Activated CD8-positive, alpha-beta memory T cell treated with anti-CD3 and anti-CD28 coated beads for 1 hour (primary cell): ENCODE data around the gene COMMD9.
"Not testable (repeated sequence)": the region's sequence is repeated elsewhere in the genome, so short reads cannot be mapped to it uniquely, and the experiment has no call there.

Source experiments
- DNase-seq, 2 donors: peaks; one replicate each; pipeline ENCODE4 v3.0.0-alpha.2; 2020; ENCODE audit warnings: low read depth in 1 of 2; ENCODE audit errors: extremely low read depth in 1 of 2

Gene COMMD9

DNA sequence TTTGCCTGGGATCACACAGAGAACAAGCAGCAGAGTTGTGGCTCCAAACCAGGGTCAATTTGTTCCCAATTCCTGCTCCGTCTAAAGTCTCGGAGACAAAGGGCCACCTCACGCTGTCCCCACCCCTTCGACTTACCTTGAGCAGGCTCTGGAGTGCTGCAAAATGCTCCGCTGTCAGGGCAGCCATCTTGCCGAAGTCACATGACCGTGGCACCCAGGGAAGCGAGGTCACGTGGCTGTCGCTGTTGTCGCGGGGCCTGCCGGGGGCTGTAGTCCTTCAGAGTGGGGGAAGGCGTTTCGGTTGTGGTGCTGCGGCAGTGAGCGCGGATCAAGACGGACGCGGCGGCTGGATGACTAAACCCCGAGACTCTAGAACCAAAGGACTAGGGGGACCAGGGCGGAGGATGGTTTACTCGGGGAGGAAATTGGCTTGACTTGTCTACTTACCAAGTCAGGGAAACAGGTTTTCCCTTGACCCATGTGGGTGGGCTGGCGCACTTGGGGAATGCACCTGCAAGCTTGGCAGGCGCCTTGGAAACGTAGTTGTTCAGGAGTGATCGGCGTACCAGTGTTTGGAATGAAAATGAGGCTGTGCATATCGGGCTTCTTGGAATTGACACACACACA, at the start of gene COMMD9:
Gene COMMD9, minus strand, starts transcription at position 199 of the 627 bp plus-strand sequence. Its CDS starts 12 bp downstream, at position 187.
- peak; percentile 82 to 90 for DNase-seq

DNA sequence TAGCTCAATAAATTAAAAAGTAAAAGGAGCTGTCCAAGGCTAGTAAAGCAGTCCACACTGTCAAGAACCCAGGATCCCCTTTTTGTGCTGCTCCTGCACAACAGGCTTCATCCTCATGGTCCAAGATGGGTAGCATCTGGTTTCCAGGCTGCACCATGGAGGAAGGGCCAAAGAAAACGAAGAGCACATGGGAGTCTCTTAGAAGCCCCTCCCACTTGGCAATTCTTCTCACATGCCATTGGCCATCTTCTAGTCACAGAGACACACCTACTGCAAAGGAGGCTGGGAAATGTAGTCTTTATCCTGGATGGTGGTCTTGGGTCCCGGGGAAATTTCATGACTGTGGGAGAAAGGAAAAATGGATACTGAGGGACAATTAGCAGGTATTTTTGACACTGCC, 44.7 kb upstream of the COMMD9 start:
- DNase-seq: no peak

DNA sequence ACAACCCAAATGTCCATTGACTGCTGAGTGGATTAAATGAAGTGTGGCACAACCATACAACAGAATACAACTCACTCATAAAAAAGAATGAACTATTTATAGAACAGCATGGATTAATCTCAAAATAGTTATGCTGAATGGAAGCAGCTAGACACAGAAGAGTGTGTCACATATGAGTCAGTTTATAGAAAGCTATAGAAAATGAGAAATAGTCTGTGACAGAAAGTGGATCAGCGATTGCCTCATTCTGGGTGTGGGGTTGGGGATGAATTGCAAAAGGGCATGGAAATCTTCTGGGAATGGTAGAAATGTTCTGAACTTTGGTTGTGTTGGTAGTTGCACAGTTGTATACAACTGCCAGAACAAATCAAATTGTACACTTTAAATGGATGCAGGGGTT, 44.2 kb upstream of the COMMD9 start:
- DNase-seq: no peak

DNA sequence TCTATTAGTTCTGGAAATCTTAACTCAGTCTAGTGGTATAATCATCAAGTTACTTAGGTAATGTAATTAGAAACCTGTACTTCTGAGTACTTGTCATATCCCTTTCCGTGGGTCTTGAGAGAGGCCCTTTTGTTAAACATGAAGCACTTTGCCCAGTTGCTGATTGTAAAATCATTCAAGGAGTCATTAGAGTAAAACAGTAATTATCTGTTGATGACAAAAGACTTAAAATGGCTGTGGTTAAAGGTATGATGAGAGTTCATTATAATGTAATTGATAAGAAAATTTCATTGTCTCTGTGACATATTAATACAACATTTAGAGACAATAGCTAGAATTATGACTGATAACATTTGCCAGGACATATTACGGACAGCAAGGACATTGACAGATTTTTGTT, 41.2 kb upstream of the COMMD9 start:
- DNase-seq: no peak

DNA sequence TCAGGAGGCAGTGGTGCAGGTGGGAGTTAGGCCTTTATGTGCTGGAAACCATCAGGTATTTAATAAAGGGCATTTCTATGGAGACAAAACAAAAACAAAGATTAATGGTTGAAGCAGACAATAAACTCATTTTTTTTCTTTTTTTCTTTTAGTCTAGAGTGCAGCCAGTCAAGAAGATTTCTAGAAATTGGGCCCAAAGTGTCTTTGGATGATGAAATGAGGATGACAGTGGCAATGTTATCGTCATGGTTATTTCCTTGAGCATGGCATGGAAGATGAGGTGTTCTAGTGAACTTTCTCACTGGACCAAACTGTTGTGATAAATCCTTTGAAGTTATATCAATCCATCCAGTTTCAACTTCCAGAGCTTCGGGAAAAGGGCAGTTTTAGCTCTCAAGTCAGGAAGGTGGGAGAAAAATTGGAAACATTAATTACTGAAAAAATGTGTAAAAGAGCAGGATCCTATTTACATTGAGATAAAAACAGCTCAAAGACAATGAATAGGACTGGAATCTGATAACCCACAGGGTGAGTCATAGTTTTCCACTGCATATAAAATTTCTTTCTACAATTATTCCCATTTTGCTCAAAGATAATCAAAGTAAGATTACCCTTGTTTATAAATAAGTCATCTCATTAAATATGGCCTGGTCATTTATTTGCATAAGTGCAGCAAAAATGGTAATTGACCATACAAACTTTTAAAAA, 39.9 kb upstream of the COMMD9 start:
- DNase-seq: no peak

DNA sequence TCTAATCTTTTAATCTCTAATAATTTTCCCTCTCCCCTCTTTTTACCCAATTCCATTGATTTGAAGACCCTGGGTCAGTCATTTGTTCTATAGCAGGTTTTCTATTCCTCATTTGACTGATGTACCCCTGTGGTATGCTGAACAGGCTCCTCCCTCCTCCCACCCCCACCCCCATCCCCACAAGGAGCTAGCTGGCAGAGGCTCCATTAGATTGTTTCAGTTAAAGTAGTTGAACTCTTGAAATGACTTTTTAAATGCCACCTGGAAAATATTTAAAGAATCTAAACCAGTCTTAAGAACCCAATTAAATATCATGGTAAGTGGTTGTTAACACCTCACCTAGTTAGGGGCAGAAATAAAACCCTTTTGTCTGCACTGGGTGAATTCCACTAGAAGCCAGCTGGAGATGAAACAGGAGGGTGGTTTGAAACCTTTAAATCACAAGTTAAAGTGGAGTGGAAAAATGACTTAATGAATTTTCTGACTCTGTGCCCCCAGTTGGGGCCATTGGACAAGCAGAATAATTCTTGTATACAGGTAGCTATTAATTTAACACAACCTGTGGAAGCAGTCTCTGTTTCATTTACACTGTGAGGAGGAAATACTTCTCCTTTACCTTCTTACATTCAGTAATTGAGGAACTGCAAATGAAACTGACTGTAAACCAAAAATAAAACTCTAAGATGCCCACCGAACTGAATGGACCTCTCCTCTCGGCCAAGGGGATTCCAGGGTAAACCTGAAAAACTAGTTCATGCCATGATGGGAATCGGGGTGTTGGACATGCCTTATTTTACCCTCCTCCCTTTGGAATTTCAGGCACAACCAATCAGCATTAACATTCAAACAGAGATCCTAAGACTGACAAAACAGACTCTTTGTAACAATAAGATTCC, 37.5 kb upstream of the COMMD9 start:
- no peak for DNase-seq

DNA sequence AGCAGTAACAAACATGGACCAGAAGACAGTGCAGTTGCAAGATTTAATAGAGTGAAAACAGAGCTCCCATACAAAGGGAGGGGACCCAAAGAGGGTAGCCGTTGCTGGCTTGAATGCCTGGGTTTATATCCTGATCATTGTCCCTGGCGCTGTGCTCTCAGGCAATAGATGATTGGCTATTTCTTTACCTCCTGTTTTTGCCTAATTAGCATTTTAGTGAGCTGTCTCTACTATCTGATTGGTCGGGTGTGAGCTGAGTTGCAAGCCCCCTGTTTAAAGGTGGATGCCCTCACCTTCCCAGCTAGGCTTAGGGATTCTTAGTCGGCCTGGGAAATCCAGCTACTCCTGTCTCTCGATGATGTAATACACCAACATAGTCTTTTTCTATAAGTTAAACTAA, 36.2 kb upstream of the COMMD9 start:
- DNase-seq: not testable (repeated sequence)

- DNase-seq: not testable (repeated sequence)
Measured at GRCh38 chr11:36324956-36325355, 35.7 kb upstream of the COMMD9 start.

GRCh38 chr11:36317992-36318391, 28.8 kb upstream of the COMMD9 start:
- no peak for DNase-seq

GRCh38 chr11:36316049-36316448, 26.8 kb upstream of the COMMD9 start:
- DNase-seq: no peak

DNA sequence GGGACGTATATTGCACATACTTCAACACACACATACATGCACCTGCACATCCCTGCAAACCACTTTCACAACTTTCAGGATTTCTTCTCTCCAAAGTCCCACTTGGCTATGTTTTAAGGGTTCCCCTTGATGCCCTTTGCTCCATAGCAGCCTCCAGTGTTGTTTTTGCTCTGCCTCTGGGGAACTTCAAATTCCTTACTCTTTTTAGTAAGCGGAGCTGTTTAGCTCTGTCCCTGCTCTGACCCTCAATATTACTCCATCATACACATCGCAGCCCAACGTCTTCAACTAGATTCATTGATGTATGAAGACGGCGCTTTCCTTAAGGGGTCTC, 25.2 kb upstream of the COMMD9 start:
- DNase-seq: no peak

DNA sequence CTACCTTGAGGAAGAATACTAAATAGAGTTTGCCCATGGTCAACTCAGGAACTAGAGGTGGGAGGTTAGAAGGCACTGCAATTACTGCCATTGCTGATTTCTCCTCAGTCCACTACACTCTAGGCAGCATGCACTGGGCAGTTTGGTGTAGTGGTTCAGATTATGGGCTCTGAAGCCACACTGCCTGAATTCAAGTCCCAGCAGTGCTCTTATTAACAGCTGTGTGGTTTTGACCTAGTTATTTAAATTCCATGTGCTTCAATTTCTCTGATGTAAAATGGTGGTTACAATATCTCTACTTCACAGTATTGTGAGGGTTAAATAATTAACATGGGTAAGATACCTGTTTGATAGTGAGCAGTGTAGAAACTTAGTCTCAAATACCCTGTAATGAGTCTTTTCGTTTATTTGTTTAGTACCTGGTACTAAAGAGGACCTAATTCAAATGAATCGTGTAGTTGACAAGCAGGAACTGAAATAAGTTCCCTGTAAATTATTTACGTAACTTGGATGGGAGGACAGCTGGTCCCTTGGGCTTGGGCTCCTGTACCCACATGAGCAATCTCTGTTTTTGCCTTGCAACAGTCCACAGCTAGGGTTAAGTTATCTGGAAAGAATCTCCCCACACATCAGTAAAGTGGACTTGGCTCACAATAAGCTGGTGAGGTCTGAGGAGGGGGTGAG, 24.7 kb upstream of the COMMD9 start:
- DNase-seq: no peak

- DNase-seq: no peak
Measured at GRCh38 chr11:36312611-36313472, 23.6 kb upstream of the COMMD9 start.

DNA sequence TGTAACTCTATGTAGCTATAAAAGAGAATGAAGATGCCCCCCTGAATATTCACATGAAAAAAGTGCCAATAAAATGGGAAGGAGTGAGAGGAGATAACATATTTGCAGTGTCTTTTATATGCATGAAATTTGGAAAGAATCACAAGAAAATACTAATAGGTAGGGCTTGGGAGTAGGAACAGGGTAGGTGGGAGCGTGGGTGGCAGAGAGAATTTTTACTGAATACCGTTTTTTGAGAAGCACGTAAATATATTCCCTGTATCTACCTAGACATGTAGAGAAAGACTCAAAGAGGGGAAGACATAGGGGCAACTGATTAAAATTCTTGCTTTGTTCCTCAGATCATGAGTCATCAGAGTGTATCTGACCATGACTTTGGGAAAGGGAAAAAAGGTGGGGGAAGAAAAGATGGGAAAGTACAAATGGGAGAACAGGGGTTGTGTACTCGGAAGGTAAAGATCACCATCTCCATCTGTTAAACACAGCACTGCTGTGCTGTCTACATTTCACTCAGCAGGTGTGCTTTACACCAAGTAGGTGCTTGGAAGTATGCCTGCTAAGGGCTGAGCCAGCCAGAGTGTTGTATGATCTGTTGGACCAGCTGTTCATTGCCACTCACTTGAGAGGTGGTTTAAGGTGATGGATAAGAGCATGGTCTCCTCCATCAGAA, 22.8 kb upstream of the COMMD9 start:
- DNase-seq: no peak

DNA sequence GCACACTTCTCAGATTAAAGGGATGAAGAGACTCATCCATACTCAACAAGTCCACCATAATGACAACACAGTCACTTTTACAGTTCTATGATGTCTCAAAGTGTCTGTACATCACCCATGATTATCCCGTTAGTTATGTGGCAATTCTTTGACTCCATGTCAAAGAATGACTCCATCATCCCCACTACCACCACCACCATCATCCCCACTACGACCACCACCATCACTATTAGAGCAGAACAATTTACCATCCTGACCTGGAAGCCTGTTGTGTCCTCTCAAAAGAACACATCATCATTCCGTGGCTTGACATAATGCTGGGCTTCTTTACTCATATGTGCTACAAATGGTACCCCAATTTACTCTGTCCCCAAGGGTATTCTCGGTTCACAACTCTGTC, 20.6 kb upstream of the COMMD9 start:
- DNase-seq: no peak

- DNase-seq: no peak
Measured at GRCh38 chr11:36308577-36308976, 19.4 kb upstream of the COMMD9 start.

GRCh38 chr11:36306888-36307287, 17.7 kb upstream of the COMMD9 start:
- DNase-seq: no peak

GRCh38 chr11:36305047-36305446, 15.8 kb upstream of the COMMD9 start:
- DNase-seq: no peak

DNA sequence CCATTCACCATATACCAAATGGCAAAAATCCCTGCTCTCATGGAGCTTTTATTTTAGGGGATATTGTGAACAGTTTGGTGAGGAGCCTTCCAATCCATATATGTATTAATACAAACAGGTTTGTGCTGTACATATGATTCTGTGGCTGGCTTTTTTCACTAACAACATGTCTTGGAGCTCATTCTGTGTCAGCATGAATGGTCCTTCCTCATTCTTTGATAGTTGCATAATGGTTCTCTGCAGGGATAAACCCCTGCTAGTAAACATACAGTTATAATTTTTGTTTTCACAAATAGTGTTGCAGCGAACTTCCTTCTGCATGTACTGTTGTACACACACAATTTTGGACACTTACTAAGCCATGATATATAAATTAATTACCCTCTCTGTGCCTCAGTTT, 15.1 kb upstream of the COMMD9 start:
- no peak for DNase-seq

DNA sequence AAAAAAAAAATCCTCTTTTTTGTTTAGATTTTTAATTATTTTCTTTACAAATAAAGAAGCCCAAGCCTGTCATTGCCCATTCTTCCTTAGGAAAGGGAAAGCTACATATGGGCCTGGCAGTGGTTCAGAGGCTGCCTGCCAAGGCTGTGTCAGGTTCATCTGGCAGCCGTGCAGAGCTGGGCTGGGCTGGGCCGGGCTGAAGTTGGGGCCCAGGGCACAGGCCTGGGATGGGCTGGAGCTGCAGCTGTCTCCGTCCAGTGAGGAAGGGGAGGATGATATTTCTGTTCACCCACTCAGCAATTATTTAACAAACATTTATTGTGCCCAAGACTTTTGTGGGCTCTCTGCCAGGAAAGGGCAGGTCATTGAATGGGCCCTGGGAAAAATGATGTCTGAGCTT, 11.4 kb upstream of the COMMD9 start:
- DNase-seq: no peak
